Fibroblast of upper back skin (primary cell): ENCODE measurements around the gene UNC119.
A peak's percentile ranks its signal among the peaks of the same experiment; 100 is the strongest.
"Not testable (repeated sequence)": the region's sequence is repeated elsewhere in the genome, so short reads cannot be mapped to it uniquely, and the experiment has no call there.

Experiments used
- DNase-seq: peaks from one replicate; pipeline ENCODE4 v3.0.0-alpha.2; 2013

UNC119 gene

GRCh38 chr17:28540231-28540630, 12.2 kb downstream of the UNC119 start:
- no peak for DNase-seq

- DNase-seq, result no peak
Measured at GRCh38 chr17:28538296-28538895, 14.0 kb downstream of the UNC119 start.

GRCh38 chr17:28537219-28537610, 15.2 kb downstream of the UNC119 start:
- DNase-seq, result no peak

GRCh38 chr17:28536532-28537218, 15.7 kb downstream of the UNC119 start:
- DNase-seq, result no peak

- DNase-seq, result no peak
Measured at GRCh38 chr17:28534740-28535375, 17.6 kb downstream of the UNC119 start.

GRCh38 chr17:28533091-28533807, 19.2 kb downstream of the UNC119 start:
- DNase-seq, result no peak

GRCh38 chr17:28532050-28532960, 20.1 kb downstream of the UNC119 start:
- no peak for DNase-seq

- no peak for DNase-seq
Measured at GRCh38 chr17:28530926-28531325, 21.5 kb downstream of the UNC119 start.

GRCh38 chr17:28530250-28530649, 22.2 kb downstream of the UNC119 start:
- no peak for DNase-seq

GRCh38 chr17:28529013-28529400, 23.4 kb downstream of the UNC119 start:
- no peak for DNase-seq

- DNase-seq, result no peak
Measured at GRCh38 chr17:28528327-28529012, 24.0 kb downstream of the UNC119 start.

- DNase-seq, result no peak
Measured at GRCh38 chr17:28527859-28528258, 24.6 kb downstream of the UNC119 start.

- DNase-seq, result no peak
Measured at GRCh38 chr17:28527181-28527681, 25.2 kb downstream of the UNC119 start.

GRCh38 chr17:28526381-28526780, 26.0 kb downstream of the UNC119 start:
- no peak for DNase-seq

- DNase-seq, result peak; percentile 44
Measured at GRCh38 chr17:28524476-28525424, 27.7 kb downstream of the UNC119 start.

GRCh38 chr17:28523876-28524275, 28.5 kb downstream of the UNC119 start:
- no peak for DNase-seq

GRCh38 chr17:28523186-28523585, 29.2 kb downstream of the UNC119 start:
- no peak for DNase-seq

GRCh38 chr17:28522281-28522680, 30.1 kb downstream of the UNC119 start:
- not testable (repeated sequence) for DNase-seq

- no peak for DNase-seq
Measured at GRCh38 chr17:28521311-28522085, 30.9 kb downstream of the UNC119 start.

- no peak for DNase-seq
Measured at GRCh38 chr17:28520687-28521086, 31.7 kb downstream of the UNC119 start.
